ENCODE results near the gene MALRD1.

DNA sequence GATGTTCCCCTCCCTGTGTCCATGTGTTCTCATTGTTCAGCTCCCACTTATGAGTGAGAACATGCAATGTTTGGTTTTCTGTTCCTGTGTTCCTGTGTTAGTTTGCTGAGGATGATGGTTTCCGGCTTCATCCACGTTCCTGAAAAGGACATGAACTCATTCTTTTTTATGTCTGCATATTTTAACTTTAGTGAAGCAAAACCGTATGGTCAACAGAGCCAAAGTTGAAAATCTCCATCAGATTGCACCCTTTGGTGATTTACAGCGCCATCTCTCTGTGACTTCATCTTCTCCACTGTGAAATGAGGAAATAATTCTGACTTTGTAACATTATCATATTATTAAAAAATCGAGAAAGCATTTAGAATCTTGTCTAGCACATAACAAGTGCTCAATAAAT is 635.4 kb downstream of the MALRD1 start:
- TF ChIP-seq, protein P1, sequence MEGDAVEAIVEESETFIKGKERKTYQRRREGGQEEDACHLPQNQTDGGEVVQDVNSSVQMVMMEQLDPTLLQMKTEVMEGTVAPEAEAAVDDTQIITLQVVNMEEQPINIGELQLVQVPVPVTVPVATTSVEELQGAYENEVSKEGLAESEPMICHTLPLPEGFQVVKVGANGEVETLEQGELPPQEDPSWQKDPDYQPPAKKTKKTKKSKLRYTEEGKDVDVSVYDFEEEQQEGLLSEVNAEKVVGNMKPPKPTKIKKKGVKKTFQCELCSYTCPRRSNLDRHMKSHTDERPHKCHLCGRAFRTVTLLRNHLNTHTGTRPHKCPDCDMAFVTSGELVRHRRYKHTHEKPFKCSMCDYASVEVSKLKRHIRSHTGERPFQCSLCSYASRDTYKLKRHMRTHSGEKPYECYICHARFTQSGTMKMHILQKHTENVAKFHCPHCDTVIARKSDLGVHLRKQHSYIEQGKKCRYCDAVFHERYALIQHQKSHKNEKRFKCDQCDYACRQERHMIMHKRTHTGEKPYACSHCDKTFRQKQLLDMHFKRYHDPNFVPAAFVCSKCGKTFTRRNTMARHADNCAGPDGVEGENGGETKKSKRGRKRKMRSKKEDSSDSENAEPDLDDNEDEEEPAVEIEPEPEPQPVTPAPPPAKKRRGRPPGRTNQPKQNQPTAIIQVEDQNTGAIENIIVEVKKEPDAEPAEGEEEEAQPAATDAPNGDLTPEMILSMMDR (IDR thresholded peaks at IDR 0.05; ENCODE audit: low read depth, low read length) = no peak
- no peak for TF ChIP-seq EZH2phosphoT487 (IDR thresholded peaks at IDR 0.05; ENCODE audit: low read depth)

Measured in OCI-LY3 (cell line).